Measurements from ENCODE around the gene SLC2A1. TPM values are rescaled to one million over a fixed set of nuclear protein-coding genes. Genes with fewer than 3 reads are reported as not detected.

Gene SLC2A1
- total and polyA plus RNA-seq, 9 of the 15 experiments (the other 6 are each of a cell fraction or from before 2014, with no cell fraction given) = 12.6 to 153 (median 48.0) TPM

GRCh38 chr1:42962641-42963377 lies 4.1 kb upstream of the SLC2A1 start:
- in situ Hi-C loops (cut with MboI) = no loop called here
- 10% methylated on average over 13 of the region's 13 CpGs for WGBS (ENCODE audit: insufficient coverage, low coverage, missing lambda C conversion rate)
- CTCF ChIA-PET (ENCODE audit: low intra/inter-chr PET ratio) = no interaction called here
- H3K27ac ChIP-seq (ENCODE audit: extremely low read depth, low read depth, low read length) = peak overlapping the region; percentile 93
- no peak overlapping the region for H2AFZ ChIP-seq (ENCODE audit: low read depth, low read length)
- FAIRE-seq = no peak
- H3K27me3 ChIP-seq (ENCODE audit: control insufficient read depth in 2 of 2, insufficient read depth in 2 of 2, low read length in 2 of 2) = no peaks in the 10 kb centered on the region
- POLR2A ChIA-PET = interaction anchor here (0.6 to 4.6 kb wide), 16 partner anchors 8 to 683 kb away, joined by 3 to 48 read pairs (median 4); partner anchors contain the start of genes C1orf50 and P3H1
- H3K9ac ChIP-seq (ENCODE audit: insufficient read depth in 1 of 2, low read depth in 2 of 2, low read length in 2 of 2) = peak overlapping the region; percentile 53 to 65; a peak in 3 of 4 replicates
- H3K4me3 ChIP-seq = peak overlapping the region; percentile 5; the same call in 1 of the 2 replicates
- 0 out of 2 replicates have a peak, but pooled peaks cover 2% of the 10 kb centered on the region for H3K9me3 ChIP-seq (replicated peaks; ENCODE audit: control insufficient read depth, insufficient read depth, low read depth, low read length)
- ATAC-seq = peak; percentile 35
- no TSS peak for BruUV-seq (replicated peaks)
- no peaks in the 10 kb centered on the region for H3K9me1 ChIP-seq (ENCODE audit: control insufficient read depth, insufficient read depth, low read length)
- H4K20me1 ChIP-seq (replicated peaks; ENCODE audit: control insufficient read depth, insufficient read depth, low read length) = peaks cover 5% of the 10 kb centered on the region
- H3K4me2 ChIP-seq (ENCODE audit: insufficient read depth, low read length) = peak overlapping the region; percentile 86
- DNase-seq (ENCODE audit: extremely low read depth in 1 of 4, low spot score in 3 of 4) = peak; percentile 84 to 95 (median 89)
- peaks cover 28% of the 10 kb centered on the region for H3K79me2 ChIP-seq (ENCODE audit: control insufficient read depth, insufficient read depth, low read length)
- peaks cover 66 to 72% of the 10 kb centered on the region in 2 experiments for H3K4me1 ChIP-seq (replicated peaks in 1 of 2; ENCODE audit: control insufficient read depth in 2 of 2, insufficient read depth in 2 of 2, low read length in 2 of 2)
- no peaks in the 10 kb centered on the region for H3K36me3 ChIP-seq (ENCODE audit: control insufficient read depth, insufficient read depth, low read length)
- intact Hi-C loops (cut with micrococcal nuclease) = loop anchor here (1.0 to 5.0 kb wide), 4 partner anchors 27 to 141 kb away; no protein-coding TSS in a partner anchor
- TF ChIP-seq CBFA2T3 (IDR thresholded peaks at IDR 0.05) = peak; percentile 99
- TF ChIP-seq FOXJ2 (tag; IDR thresholded peaks at IDR 0.05) = peak; percentile 7; the same call in 1 of the 2 replicates
- TF ChIP-seq PTTG1 (tag; IDR thresholded peaks at IDR 0.05; ENCODE audit: low read depth) = no peak
- 0 out of 2 replicates have a peak, but pooled peaks have one; percentile 34 for TF ChIP-seq HNRNPL (IDR thresholded peaks at IDR 0.05; ENCODE audit: low read depth, low read length)
- no peak for TF ChIP-seq BRF1 (IDR thresholded peaks at IDR 0.05; ENCODE audit: borderline replicate concordance, extremely low read depth, insufficient read length)
- TF ChIP-seq SOX6 (IDR thresholded peaks at IDR 0.05) = peak; percentile 91
- no peak for TF ChIP-seq KLF10 (CRISPR knock-in tag; IDR thresholded peaks at IDR 0.05)
- no peak for TF ChIP-seq JUNB (CRISPR knock-in tag; conservative IDR thresholded peaks at IDR 0.05)
- peak; percentile 91 for TF ChIP-seq CHAMP1 (IDR thresholded peaks at IDR 0.05)
- peak; percentile 96 for TF ChIP-seq PHB2 (IDR thresholded peaks at IDR 0.05; ENCODE audit: low read depth)
- 0 out of 2 replicates have a peak, but pooled peaks have one; percentile 32 for TF ChIP-seq ZNF583 (CRISPR knock-in tag; IDR thresholded peaks at IDR 0.05)
- no peak for TF ChIP-seq PRDM10 (IDR thresholded peaks at IDR 0.05; ENCODE audit: partially characterized antibody)
- TF ChIP-seq MTF1 (CRISPR knock-in tag; IDR thresholded peaks at IDR 0.05; ENCODE audit: borderline replicate concordance) = no peak
- TF ChIP-seq ZNF217 (CRISPR knock-in tag; IDR thresholded peaks at IDR 0.05) = no peak
- no peak for TF ChIP-seq ZNF384 (IDR thresholded peaks at IDR 0.05; ENCODE audit: low read depth, low read length)
- TF ChIP-seq FOXK1 (CRISPR knock-in tag; IDR thresholded peaks at IDR 0.05; ENCODE audit: borderline replicate concordance) = no peak; the same call in 1 of the 2 replicates
- TF ChIP-seq MEF2D (tag; conservative IDR thresholded peaks at IDR 0.05; ENCODE audit: low read depth) = 0 out of 2 replicates have a peak, but pooled peaks have one; percentile 32
- peak; percentile 68; the same call in 1 of the 2 replicates for TF ChIP-seq TARDBP (IDR thresholded peaks at IDR 0.05)
